DMS153 treated with DMSO at 0.1 percent for 48 hours (cell line): ENCODE data around the gene NRG2.

Source experiments
- DNase-seq: peaks from one replicate; lab custom pipeline; 2025; ENCODE audit not compliant: unreplicated experiment; lab: John Stamatoyannopoulos, UW

Gene NRG2

GRCh38 chr5:139950436-139950835 is 92.7 kb downstream of the NRG2 start:
- DNase-seq: no peak

DNA sequence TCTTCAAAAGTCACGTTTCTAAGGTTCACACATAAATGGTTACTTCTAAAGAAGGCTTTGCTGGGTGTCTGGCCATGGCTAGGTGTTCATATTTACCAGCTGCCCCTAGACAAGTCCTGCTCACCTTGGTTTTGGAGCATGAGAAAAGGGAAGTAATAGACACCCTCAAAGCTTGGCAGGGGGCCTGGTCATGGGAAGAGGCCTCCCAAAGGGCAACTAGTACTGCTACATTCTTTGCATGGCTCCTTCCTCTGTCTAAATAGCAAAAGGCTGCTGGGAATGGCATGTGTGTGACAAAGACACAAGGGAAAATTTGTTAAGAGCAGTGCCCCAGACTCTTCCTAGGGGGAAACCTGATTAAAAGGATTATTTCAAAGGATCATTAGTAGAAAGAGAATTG is 93.4 kb downstream of the NRG2 start:
- no peak for DNase-seq

DNA sequence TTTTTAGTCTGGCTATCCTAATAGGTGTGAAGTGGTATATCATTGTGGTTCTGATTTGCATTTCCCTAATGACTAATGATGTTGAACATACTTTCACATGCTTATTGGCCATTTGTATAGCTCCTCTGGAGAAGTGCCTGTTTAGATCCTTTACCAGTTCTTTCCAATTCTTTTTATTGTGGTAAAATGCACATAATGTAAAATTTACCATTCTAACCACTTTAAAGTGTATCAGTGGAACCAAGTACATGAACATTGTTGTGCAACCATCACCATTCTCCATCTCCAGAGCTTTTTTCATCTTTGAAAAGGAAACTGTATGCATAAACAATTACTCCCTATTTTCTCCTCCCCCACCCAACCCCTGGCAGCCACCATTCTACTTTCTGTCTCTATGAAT is 95.4 kb downstream of the NRG2 start:
- DNase-seq: no peak

DNA sequence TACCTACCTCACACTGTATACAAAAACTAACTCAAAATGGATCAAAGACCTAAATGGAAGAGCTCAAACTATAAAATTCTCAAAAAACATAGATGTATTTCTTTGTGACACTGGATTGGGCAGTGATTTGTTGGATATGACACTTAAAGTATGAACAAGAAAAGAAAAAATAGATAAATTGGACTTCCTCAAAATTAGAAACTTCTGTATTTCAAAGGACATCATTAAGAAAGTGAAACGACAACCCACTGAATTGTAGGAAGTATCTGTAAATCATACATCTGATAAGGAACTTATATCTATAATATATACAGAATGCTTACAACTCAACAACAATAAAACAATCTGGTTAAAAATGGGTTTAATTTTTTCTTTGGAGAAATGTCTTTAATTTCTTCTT is 96.7 kb downstream of the NRG2 start:
- no peak for DNase-seq

DNA sequence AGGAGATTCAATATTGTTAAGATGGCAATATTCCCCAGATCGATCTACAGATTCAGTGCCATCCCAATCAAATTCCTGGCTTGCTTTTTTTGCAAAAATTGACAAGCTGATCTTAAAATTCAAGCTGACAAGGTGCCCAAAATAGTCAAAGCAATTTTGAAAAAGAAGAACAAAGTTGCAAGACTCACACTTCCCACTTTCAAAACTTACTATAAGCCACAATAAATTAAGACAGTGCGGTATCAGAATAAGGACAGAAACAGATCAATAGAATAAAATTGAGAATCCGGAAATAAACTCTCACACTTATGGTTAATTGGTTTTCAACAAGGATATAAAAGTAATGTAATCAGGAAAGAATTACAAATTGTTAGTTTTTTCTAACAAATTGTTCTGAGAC is 97.1 kb downstream of the NRG2 start:
- DNase-seq: no peak

- DNase-seq: no peak
These were observed 100.9 kb downstream of the NRG2 start for GRCh38 chr5:139942243-139942642.

- DNase-seq: no peak
These were observed 112.7 kb downstream of the NRG2 start for GRCh38 chr5:139930406-139930805.

- DNase-seq: no peak
These were observed 116.1 kb downstream of the NRG2 start for GRCh38 chr5:139926797-139927503.

- no peak for DNase-seq
These were observed 117.2 kb downstream of the NRG2 start for GRCh38 chr5:139925650-139926640.

DNA sequence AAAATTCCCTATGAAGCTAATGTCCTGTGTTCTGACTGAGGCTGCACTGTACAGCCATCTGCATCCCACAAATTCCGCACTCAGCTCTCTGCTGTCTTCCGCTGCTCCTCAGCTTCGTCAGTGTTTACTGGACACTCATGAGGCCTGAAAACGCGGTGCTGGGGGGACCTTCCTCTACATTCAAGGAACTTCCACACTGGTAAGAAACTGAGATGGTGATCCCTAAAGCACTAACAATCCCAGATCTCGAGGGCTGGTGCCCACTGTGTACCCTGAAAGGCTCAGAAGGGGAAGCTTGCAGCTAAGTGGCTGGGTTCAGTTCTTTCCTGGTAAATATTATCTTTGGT is 117.9 kb downstream of the NRG2 start:
- DNase-seq: no peak

DNA sequence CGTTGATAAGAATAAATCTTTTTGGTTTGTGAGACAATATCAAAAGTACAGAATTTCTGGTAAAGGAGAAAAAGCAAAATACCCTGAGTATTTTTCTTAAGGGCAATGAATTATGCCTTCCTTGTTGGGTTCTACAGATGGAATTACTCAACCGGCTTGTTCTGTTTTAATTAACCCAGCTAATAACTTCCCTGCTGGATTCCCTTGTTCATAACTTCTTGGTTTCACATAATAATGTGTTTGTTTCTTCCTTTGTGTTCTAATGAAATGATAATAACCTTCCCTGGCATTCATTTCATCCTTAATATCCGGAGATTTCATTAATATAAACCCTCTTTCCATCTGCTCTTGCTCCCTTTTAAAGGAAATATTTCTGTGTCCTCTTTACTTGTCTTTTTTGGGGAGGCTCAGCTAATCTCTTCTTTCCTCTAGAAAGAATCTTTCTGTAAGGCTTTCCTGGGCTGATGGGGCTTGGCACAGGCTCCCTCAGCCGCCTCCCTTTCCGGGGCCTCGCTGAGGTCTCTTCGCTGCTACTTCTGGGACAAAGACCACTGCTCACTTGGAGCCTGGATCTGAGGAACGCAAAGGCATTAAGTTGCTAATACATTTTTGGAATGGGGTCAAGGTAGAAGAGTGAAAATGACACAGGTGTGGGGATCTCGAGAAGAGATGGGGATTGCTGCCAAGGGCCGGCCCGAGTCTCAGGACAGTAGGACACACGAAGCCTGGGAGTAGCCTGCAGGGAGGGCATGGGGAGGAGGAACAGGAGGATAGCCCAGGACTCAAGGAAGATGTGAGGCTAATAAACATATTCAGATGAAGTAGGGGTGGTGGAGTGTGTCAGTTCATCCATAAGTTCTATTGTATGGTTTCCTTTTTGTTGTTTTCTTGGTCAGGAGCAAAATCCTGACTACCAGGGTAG is 118.5 kb downstream of the NRG2 start:
- DNase-seq: no peak

- DNase-seq: no peak
These were observed 123.8 kb downstream of the NRG2 start for GRCh38 chr5:139919308-139919707.

- DNase-seq: no peak
These were observed 127.3 kb downstream of the NRG2 start for GRCh38 chr5:139915834-139916233.

GRCh38 chr5:139915266-139915665 is 127.8 kb downstream of the NRG2 start:
- no peak for DNase-seq

GRCh38 chr5:139914218-139914807 is 128.8 kb downstream of the NRG2 start:
- no peak for DNase-seq

- DNase-seq: no peak
These were observed 130.3 kb downstream of the NRG2 start for GRCh38 chr5:139912804-139913203.

DNA sequence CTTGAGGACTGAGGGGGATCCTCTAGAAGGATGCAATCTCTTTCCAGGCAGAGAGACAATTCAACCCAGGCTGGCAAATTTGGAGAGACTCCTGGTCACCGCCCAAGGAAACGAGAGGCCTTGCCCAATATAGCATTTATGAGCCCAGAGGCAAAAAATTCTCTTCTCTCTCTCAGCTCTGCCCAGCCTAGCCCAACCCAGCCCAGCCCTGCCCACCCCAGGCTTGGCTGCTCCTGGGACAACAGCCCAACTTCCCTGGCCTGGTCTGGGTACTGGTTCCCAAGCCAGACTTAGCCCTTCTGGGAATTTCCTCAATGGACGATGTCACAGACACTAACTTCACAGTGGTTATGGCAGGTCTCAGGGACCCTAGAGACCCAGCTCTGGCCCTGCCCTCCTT is 130.9 kb downstream of the NRG2 start:
- no peak for DNase-seq

DNA sequence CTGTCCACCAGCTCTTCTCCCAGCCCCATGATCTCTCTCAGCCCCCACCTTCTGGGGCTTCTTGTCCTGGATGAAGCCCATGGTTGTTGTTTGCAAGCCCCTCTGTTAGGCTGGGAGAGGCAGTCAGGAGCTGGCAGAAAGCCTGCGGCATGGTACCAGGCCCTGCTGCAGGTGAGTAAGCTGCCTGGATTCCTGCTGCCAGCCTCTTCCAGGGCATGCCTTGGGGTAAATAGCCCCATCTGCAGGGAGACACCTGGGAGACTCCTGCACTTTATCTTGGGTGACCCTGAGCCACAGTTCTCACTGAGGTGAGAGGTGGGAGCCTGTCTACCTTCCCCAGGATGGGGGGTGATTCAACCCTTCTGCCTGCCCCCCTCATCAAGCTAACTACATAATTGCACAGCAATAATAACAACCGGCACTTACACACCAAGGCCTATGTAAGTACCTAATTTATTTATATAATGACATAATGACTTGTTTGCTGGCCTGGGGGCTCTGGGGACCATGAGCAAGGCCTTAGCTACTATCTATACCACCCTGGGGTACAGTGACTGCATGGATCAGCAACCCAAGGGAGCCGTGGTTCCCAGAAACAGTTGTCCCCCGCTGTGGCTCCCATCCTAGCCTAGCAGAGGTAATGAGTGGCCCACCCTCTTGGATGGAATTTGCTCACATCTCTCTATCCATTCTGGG is 131.5 kb downstream of the NRG2 start:
- DNase-seq: no peak

GRCh38 chr5:139910901-139911300 is 132.2 kb downstream of the NRG2 start:
- DNase-seq: no peak

GRCh38 chr5:139910036-139910435 is 133.1 kb downstream of the NRG2 start:
- no peak for DNase-seq
